Sigmoid colon (tissue), 7 donors: ENCODE data around the gene TCERG1L. TPM values are rescaled to one million over a fixed set of nuclear protein-coding genes. Genes with fewer than 3 reads are reported as not detected.

Experiments used
- DNase-seq: peaks from one replicate; pipeline ENCODE4 v3.0.0-alpha.2; 2019
- H3K27ac ChIP-seq, 4 donors: fragments of 200-600 bp; sonication (generic); one replicate each; pipeline ENCODE4 v1.5.1; 2016 to 2019; ENCODE audit warnings: mild to moderate bottlenecking in 1 of 4
- H3K27me3 ChIP-seq, 3 donors: fragments of 200-600 bp; sonication (generic); one replicate each; pipeline ENCODE4 v1.5.1; 2019; ENCODE audit warnings: mild to moderate bottlenecking in 1 of 3
- H3K36me3 ChIP-seq, 4 donors: fragments of 200-600 bp; sonication (generic); one replicate each; pipeline ENCODE4 v1.5.1; 2016 to 2019
- H3K4me1 ChIP-seq, 4 donors: fragments of 200-600 bp; sonication (generic); one replicate each; pipeline ENCODE4 v1.5.1; 2017 to 2019
- H3K4me3 ChIP-seq, 4 donors: fragments of 200-600 bp; sonication (generic); one replicate each; pipeline ENCODE4 v1.5.1; 2017 to 2019; ENCODE audit warnings: mild to moderate bottlenecking in 2 of 4, moderate library complexity in 1 of 4
- H3K9me3 ChIP-seq, 4 donors: fragments of 200-600 bp in 3 of 4; sonication (generic) in 3 of 4; one replicate each; pipeline versions ENCODE4 v1.5.1 to v1.6.1; 2013 to 2019
- EP300 ChIP-seq, 4 donors: sonication (generic); formaldehyde crosslinking; IDR thresholded peaks; one replicate each; pipeline ENCODE4 v1.6.1; 2017; ENCODE audit warnings: antibody characterized with exemption in 4 of 4
- POLR2A ChIP-seq, 2 donors: fragments of 450-650 bp; IDR thresholded peaks; one replicate each; pipeline ENCODE4 v1.6.1; 2016; ENCODE audit warnings: antibody characterized with exemption in 2 of 2, mild to moderate bottlenecking in 2 of 2, moderate library complexity in 2 of 2
- POLR2AphosphoS5 ChIP-seq, 4 donors: sonication (generic); formaldehyde crosslinking; IDR thresholded peaks; one replicate each; pipeline ENCODE4 v1.6.1; 2017; ENCODE audit warnings: antibody characterized with exemption in 4 of 4
- WGBS, 2 donors: extraction: QIAGEN DNeasy Blood & Tissue Kit; methylation state at CpG; one replicate each; pipeline ENCODE4 v1.1.7; 2013; 5-methylcytosine and 5-hydroxymethylcytosine counted together
- intact Hi-C: fragments of 100-400 bp; cut with DNase I; formaldehyde crosslinking; loops from one replicate; pipeline ENCODE4 v1.15.1; 2023
- polyA plus RNA-seq, 3 donors: library from polyadenylated mRNA; stranded (reverse); fragments of 200-250 nt; gene quantifications; one replicate each; pipeline ENCODE4 v1.2.3, GENCODE V29; 2013
- total RNA-seq, 4 donors: library from RNA; depleted of rRNA; stranded (reverse); fragments of >200 nt; gene quantifications; one replicate each; pipeline ENCODE4 v1.1.0, GENCODE V29; 2016
- TF ChIP-seq, protein P1 (sequence below), 4 experiments: fragments of 450-650 bp in 3 of 4; fragments of 200-600 bp in 1 of 4; IDR thresholded peaks; one replicate each; pipeline ENCODE4 v1.5.1; 2016 to 2019; ENCODE audit warnings: antibody characterized with exemption in 4 of 4, mild to moderate bottlenecking in 3 of 4, moderate library complexity in 2 of 4
- donor health status: healthy with polysubstance abuse.
- donor health status: Bipolar disorder and iron deficiency.
- donor health status: healthy.

The TCERG1L gene
- total and polyA plus RNA-seq, 7 donors: under 0.01 to 0.55 (median 0.10) TPM; not detected in 4

GRCh38 chr10:131274883-131275282 is 36.6 kb downstream of the TCERG1L start:
- H3K9me3 ChIP-seq: no peaks in the 10 kb centered on the region
- intact Hi-C loops: no loop called here
- no peaks in the 10 kb centered on the region for H3K4me1 ChIP-seq
- TF ChIP-seq POLR2AphosphoS5 (IDR thresholded peaks at IDR 0.05) (no peak), EP300 (IDR thresholded peaks at IDR 0.05) (no peak), POLR2A (IDR thresholded peaks at IDR 0.05) (no peak)
- TF ChIP-seq, protein P1, sequence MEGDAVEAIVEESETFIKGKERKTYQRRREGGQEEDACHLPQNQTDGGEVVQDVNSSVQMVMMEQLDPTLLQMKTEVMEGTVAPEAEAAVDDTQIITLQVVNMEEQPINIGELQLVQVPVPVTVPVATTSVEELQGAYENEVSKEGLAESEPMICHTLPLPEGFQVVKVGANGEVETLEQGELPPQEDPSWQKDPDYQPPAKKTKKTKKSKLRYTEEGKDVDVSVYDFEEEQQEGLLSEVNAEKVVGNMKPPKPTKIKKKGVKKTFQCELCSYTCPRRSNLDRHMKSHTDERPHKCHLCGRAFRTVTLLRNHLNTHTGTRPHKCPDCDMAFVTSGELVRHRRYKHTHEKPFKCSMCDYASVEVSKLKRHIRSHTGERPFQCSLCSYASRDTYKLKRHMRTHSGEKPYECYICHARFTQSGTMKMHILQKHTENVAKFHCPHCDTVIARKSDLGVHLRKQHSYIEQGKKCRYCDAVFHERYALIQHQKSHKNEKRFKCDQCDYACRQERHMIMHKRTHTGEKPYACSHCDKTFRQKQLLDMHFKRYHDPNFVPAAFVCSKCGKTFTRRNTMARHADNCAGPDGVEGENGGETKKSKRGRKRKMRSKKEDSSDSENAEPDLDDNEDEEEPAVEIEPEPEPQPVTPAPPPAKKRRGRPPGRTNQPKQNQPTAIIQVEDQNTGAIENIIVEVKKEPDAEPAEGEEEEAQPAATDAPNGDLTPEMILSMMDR (IDR thresholded peaks at IDR 0.05): no peak
- DNase-seq: no peak
- H3K36me3 ChIP-seq: no peaks in the 10 kb centered on the region
- no peak overlapping the region for H3K27ac ChIP-seq
- 73 to 85% methylated on average over 5 of the region's 5 CpGs for WGBS, 2 donors
- no peak overlapping the region for H3K4me3 ChIP-seq
- no peaks in the 10 kb centered on the region for H3K27me3 ChIP-seq

GRCh38 chr10:131274133-131274880 is 37.2 kb downstream of the TCERG1L start:
- H3K4me1 ChIP-seq: no peaks in the 10 kb centered on the region
- H3K36me3 ChIP-seq: no peaks in the 10 kb centered on the region
- no peaks in the 10 kb centered on the region for H3K27me3 ChIP-seq
- intact Hi-C loops: no loop called here
- no peaks in the 10 kb centered on the region for H3K9me3 ChIP-seq
- WGBS, 2 donors: 89 to 90% methylated on average over 19 of the region's 19 CpGs
- no peak overlapping the region for H3K4me3 ChIP-seq
- no peak overlapping the region for H3K27ac ChIP-seq
- no peak for DNase-seq
- TF ChIP-seq, protein P1 (IDR thresholded peaks at IDR 0.05): no peak
- TF ChIP-seq EP300 (IDR thresholded peaks at IDR 0.05) (no peak), POLR2AphosphoS5 (IDR thresholded peaks at IDR 0.05) (no peak), POLR2A (IDR thresholded peaks at IDR 0.05) (no peak)

DNA sequence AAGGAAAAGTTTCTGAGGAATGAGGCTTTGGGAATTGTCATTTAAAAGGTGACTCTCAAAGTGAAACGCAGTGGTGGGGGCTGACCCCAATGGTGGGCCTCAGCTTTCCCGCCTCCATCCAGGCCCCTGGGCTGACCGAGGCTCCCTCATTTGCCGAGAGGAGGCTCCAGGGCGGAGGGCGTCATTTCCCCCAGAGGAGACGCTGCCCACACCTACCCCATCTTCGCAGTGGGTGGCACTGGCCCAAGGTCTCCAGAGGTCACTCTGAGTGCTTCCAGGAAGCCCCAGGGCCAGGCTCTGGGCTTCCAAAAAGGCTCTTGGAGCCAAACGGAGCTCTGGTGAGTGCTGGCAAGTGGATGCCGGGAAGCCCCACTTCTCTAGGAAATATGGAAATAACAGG is 38.0 kb downstream of the TCERG1L start:
- WGBS, 2 donors: 84 to 86% methylated on average over 10 of the region's 10 CpGs

GRCh38 chr10:131272897-131273451 is 38.5 kb downstream of the TCERG1L start:
- DNase-seq: no peak
- no peak for TF ChIP-seq POLR2A (IDR thresholded peaks at IDR 0.05)
- TF ChIP-seq, protein P1 (IDR thresholded peaks at IDR 0.05): no peak
- TF ChIP-seq EP300 (IDR thresholded peaks at IDR 0.05): no peak
- TF ChIP-seq POLR2AphosphoS5 (IDR thresholded peaks at IDR 0.05): no peak
- Histone ChIP-seq H3K4me1 (no peaks in the 10 kb centered on the region), H3K27ac (no peak overlapping the region), H3K36me3 (no peaks in the 10 kb centered on the region), H3K27me3 (no peaks in the 10 kb centered on the region), H3K9me3 (no peaks in the 10 kb centered on the region), H3K4me3 (no peak overlapping the region)
- WGBS, 2 donors: 84 to 89% methylated on average over 15 of the region's 15 CpGs
- intact Hi-C loops: no loop called here

More for the DNA sequence above, 38.0 kb downstream of the TCERG1L start:
- no peaks in the 10 kb centered on the region for H3K27me3 ChIP-seq
- DNase-seq: no peak
- H3K9me3 ChIP-seq: no peaks in the 10 kb centered on the region
- no peaks in the 10 kb centered on the region for H3K36me3 ChIP-seq
- H3K27ac ChIP-seq: no peak overlapping the region
- H3K4me3 ChIP-seq: no peak overlapping the region
- H3K4me1 ChIP-seq: no peaks in the 10 kb centered on the region
- TF ChIP-seq, protein P1 (IDR thresholded peaks at IDR 0.05): no peak
- TF ChIP-seq POLR2A (IDR thresholded peaks at IDR 0.05) (no peak), POLR2AphosphoS5 (IDR thresholded peaks at IDR 0.05) (no peak), EP300 (IDR thresholded peaks at IDR 0.05) (no peak)
- intact Hi-C loops: no loop called here
